HG03045 (cell line): ENCODE results near the gene OR13J1.
A peak's percentile ranks its signal among the peaks of the same experiment; 100 is the strongest.

ENCODE experiments used
- ATAC-seq: cut with Tn5 transposase; IDR thresholded peaks from one replicate; pipeline ENCODE4 v1.9.1; 2021; ENCODE audit warnings: mild to moderate bottlenecking, moderate library complexity; ENCODE audit not compliant: unreplicated experiment

OR13J1 gene

GRCh38 chr9:35859990-35860339 lies 10.2 kb downstream of the OR13J1 start:
- ATAC-seq: no peak

GRCh38 chr9:35859310-35859989 lies 10.8 kb downstream of the OR13J1 start:
- ATAC-seq: no peak

GRCh38 chr9:35858458-35858857 lies 11.7 kb downstream of the OR13J1 start:
- ATAC-seq: no peak

- no peak for ATAC-seq
These were observed 13.3 kb downstream of the OR13J1 start for GRCh38 chr9:35856882-35857281.

GRCh38 chr9:35856206-35856605 lies 14.0 kb downstream of the OR13J1 start:
- no peak for ATAC-seq

- no peak for ATAC-seq
These were observed 16.0 kb downstream of the OR13J1 start for GRCh38 chr9:35854091-35854762.

- ATAC-seq: no peak
These were observed 17.0 kb downstream of the OR13J1 start for GRCh38 chr9:35852876-35853865.

GRCh38 chr9:35852267-35852815 lies 17.9 kb downstream of the OR13J1 start:
- no peak for ATAC-seq

- peak; percentile 89 for ATAC-seq
These were observed 22.2 kb downstream of the OR13J1 start for GRCh38 chr9:35847792-35848572.

GRCh38 chr9:35845824-35846771 lies 24.1 kb downstream of the OR13J1 start:
- ATAC-seq: no peak

- ATAC-seq: no peak
These were observed 25.5 kb downstream of the OR13J1 start for GRCh38 chr9:35844628-35845270.

GRCh38 chr9:35842795-35843194 lies 27.4 kb downstream of the OR13J1 start:
- peak; percentile 78 for ATAC-seq

GRCh38 chr9:35842020-35842745 lies 28.0 kb downstream of the OR13J1 start:
- ATAC-seq: no peak

GRCh38 chr9:35841645-35841900 lies 28.6 kb downstream of the OR13J1 start:
- no peak for ATAC-seq

- ATAC-seq: no peak
These were observed 29.1 kb downstream of the OR13J1 start for GRCh38 chr9:35840881-35841644.

GRCh38 chr9:35839926-35840325 lies 30.3 kb downstream of the OR13J1 start:
- ATAC-seq: no peak

GRCh38 chr9:35836595-35836994 lies 33.6 kb downstream of the OR13J1 start:
- ATAC-seq: no peak

- no peak for ATAC-seq
These were observed 34.4 kb downstream of the OR13J1 start for GRCh38 chr9:35835766-35836165.
